HS-5 (cell line): ENCODE results near the gene SMPDL3B.
"Not testable (repeated sequence)": the region's sequence is repeated elsewhere in the genome, so short reads cannot be mapped to it uniquely, and the experiment has no call there.

Experiments used
- DNase-seq: peaks from one replicate; pipeline ENCODE4 v3.0.0-alpha.2; 2012; ENCODE audit warnings: low read depth

Gene SMPDL3B

DNA sequence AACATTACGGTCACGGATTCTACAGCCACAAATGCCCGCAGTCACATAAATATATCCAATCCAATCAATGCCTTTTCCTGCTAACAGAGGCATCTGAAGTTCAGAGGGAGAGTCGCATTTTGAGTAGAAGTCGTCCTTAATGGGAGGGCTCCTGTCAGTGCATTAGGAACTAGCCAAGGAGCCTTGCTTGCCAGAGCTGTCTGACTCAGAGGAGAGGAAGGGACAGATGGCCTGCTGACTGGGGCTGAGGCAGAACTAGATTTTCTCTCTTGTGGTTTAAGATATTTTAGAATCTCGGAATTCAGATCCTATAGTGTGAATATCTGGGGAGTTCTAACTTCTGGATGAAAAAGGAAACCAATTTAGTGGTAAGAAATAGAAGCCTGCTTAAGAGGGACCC is 35.6 kb downstream of the SMPDL3B start:
- peak; percentile 64 for DNase-seq

DNA sequence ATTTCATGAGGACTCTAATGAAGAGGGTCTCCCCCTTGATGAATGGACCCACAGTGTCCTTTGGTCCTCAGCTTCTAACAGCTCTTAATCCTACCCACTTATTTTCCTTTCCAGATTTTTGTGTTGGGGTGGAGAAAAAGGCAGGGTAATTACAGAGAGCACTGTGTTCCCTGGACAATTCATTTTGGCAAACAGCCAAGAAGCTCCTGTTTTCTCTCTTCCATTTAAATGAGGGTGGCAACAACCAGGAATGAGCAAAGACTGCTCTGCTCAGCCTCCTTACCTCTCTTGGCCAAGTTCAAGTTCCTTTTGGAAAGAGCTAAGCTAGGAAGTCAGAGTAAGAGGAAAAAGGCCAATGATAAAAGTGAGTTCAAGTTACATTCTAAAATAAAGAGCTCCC is 36.9 kb downstream of the SMPDL3B start:
- no peak for DNase-seq

DNA sequence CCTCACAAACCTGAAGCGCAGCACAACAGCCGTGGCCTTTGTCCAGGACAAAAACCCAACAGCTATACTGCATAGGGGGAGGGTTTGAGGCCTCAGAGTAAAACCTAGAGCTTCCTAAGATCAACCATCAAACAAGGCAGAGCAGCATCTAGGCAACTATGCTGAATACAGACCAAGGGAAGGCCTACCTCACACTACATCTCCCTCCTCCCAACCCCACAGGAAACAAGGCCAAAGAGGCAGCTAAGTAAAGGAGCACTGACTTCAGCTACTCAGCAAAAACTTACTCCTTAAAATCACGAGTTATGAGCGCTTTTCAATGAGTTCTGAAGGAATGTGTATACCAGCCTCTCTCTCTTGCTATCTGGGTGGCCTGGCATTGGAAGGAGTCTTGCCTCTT is 37.3 kb downstream of the SMPDL3B start:
- DNase-seq, result no peak

DNA sequence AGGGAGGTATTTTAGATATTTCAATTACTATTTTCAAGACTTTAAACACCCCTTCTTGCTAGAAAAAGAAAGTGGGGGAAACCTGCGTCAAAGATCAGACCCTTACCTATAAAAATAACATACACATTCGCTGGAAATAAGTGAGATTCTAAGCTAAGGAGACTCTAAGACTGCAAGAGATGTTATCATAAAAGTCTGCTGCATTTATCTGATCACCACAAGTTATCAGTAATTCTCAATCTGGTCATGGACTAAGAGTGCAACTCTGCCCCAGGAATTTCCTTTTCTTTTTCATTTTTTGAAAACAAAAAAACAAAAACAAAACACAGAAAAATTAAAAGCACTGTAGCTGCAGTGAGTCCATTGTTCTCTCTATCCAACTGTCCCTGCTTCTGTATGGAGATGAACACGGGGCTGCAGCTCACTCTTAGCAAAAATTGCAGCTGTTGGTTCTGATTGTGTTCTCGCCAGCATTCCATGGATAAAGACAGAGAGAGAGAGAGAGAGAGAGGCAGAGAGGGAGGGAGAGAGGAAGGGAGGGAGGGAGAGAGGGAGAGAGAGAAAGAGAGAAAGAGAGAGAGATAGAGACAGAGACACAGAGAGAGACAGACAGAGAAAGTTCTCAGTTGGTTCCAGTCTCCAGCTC is 39.1 kb downstream of the SMPDL3B start:
- no peak for DNase-seq

DNA sequence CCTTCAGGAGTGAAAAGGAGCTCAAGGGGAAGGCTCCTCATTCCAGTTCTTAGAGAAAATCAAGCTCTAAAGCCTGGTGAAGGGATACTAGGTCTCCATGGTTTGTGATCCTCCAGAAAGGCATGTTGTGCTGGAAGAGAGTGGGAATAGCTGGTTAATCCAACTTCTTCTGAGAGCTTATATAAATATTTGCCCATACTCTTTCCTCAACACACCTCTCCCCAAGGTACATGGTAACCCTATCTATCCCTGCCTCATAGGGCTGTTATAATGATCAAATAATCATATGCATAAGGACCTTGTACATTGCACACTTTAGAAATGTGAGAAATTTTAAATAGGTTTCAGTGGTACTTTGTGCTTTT is 39.6 kb downstream of the SMPDL3B start:
- no peak for DNase-seq

DNA sequence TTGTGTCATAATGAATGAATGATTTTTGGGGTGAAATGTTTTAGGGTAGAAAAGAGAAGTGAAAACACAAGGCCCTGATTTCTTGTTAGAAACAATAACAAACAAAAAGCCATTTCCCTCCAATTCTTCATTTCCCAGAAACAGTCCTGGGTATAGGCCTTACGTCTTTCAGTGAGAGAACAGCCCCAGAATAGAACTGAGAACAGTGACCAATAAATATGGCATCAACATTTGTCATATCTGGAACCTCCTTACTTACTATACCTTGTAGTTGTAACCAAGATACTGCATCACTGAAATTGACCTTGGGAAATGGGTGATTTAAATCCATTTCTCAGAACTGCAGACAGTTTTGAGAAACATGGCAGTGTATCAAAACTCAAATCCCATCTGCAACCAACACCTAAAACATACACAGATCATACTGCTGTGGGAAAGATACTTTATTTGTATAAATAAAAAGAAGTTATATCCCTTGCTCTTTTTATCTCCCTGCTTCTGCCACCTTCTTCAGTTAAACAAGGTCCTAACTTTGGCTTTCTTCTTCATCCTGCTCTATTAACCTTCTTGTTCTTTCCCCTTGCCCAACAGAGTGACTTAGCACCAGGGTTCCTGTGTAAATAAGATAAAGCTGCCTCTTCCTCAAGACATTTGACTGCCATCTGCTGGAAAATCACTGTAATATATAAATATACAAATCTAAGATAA is 44.5 kb downstream of the SMPDL3B start:
- DNase-seq, result no peak

DNA sequence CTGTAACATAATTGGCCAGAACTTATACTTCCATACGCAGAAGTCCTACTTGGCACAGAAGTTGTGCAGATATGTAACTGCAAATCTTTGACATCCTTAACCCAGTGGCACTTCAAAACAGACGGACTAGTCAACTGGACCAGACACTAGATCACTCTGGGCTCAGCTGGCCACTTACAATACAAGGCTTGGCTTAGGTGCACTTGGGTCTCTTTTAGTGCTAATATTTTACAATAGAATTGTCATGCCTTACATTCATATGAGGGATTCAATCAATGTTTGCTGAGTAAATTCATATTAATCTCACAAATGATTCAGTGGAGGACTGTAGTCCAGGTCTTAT is 45.0 kb downstream of the SMPDL3B start:
- DNase-seq, result no peak

DNA sequence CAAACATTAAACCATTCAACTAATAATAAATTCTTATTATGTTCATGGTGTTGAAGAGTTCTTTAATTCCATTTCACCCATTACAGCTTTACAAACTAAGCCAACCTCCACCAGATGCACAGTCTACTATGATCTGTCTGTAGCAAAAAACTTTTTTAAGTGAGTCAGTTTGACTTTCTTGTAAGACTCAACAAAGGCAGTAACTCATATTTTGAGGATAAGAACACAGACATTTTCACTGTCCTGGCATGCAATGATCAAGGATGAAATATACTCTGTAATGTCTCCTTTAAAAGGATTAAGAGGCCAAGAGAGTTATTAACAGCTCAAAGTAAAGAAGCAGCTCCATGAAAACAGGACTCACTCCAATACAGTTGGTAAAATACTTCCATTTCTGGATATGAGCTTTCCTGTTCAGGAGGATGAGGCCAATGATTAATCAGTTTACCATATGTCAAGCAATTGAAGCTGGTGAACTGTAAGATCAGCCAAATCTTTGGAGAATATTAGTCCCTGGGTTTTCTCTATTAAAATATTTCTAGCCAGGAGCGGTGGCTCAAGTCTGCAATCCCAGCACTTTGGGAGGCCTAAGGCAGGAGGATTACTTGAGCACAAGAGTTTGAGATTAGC is 45.5 kb downstream of the SMPDL3B start:
- DNase-seq, result no peak

DNA sequence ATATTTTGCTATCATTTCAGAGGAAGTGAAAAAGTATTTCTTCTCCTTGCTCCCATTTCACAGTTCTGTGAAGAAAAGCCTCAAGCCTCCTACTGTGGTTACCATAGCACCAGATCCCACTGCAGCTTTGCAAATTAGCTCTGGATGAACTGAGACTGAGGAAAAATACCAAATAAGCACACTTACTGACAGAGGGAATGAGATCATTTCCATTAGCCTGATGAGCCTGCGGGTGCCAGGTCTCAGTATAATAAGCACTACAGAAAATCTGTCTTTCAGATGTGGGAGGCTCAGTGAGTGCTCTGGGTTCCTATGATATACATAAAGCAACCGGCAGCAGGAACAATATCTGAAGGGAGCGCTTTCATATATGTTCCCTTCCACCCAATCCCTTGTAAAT is 46.3 kb downstream of the SMPDL3B start:
- no peak for DNase-seq

DNA sequence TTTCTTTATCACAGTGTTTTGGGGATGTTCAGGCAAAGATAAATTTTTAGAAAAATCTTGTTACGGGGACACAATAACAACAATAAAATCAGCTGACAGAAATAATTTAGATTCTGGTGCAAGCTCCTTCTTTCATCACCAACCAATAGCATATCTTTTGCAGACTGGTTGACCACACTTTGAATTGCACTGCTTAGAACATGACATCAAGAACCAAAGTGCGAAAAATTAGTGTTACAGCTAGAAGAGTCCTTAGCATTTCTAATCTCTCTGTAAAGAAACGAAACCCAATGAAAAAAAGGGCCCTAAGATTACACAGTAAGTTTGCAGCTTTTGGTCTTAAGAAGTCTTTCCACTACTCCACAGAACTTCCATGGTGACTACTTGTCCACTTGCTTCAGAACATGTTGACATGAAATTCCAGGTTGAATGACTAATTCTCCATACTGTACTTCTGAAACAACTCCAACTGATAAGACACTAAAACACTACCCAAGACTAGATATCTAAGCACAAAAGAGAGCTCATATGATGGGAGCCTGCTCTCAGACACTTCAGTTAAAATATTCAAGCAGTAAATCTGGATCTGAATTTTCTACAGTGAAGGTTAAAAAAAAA is 56.2 kb downstream of the SMPDL3B start:
- no peak for DNase-seq

DNA sequence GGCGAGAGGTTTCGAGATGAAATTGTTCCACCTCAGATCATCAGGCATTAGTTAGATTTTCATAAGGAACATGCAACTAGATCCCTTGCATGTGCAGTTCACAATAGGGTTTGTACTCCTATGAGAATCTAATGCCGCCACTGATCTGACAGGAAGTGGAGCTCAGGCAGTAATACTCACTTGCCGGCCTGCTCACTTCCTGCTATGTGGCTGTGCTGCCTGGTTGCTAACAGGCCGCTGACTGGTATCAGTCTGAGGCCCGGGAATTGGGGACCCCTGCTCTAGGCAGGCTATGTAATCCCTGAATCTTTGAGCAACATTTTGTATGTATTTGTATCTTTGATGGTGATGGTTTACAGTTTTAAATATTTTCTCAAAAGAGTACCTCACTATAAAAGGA is 57.5 kb downstream of the SMPDL3B start:
- no peak for DNase-seq

DNA sequence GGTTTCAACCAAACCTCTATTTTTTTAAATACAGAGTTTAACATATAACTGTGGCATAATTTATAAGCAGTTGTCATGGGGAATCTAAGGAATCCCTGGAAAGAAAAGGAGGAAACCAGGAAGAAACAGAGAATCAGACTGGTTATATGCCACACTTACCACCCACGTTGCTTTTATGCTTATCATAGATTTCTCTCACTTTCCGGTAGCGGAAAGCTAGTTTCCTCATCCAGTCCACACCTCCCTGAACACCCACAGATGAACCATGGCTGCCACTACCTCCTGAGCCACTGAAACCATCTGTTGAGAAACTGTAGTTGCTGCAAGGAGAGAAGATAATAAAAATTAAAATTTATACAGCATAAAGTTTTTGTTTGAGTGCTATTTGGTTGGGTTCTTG is 58.4 kb downstream of the SMPDL3B start:
- no peak for DNase-seq

DNA sequence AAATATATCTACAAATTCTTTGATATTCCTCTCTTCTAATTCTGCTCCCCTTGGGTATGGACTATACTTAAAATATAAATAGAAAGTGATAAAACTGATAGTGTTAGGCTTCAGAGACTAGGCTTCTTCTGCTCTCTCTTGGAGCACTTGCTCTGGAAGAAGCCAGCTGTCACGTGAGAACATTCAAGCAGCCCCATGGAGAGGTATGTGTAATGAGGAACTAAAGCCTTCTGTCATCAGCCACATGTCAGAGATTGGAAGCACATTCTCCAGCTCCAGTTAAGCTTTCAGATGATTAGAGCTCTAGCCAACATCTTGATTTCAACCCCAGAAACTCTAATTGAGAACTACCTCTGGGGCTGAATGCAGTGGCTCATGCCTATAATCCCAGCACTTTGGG is 59.3 kb downstream of the SMPDL3B start:
- DNase-seq, result no peak

DNA sequence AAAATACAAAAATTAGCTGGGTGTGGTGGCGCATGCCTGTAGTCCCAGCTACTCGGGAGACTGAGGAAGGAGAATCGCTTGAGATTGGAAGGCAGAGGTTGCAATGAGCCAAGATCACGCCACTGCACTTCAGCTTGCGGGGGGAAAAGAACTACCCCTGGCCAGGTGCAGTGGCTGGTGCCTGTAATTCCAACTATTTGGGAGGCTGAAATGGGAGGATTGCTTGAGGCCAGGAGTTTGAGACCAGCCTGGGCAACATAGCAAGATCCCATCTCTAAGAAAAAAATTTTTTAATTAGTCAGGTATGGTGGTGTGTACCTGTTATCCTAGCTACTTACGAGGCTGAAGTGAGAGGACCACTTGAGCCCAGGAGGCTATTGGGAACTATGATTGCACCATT is 59.7 kb downstream of the SMPDL3B start:
- DNase-seq, result not testable (repeated sequence)

DNA sequence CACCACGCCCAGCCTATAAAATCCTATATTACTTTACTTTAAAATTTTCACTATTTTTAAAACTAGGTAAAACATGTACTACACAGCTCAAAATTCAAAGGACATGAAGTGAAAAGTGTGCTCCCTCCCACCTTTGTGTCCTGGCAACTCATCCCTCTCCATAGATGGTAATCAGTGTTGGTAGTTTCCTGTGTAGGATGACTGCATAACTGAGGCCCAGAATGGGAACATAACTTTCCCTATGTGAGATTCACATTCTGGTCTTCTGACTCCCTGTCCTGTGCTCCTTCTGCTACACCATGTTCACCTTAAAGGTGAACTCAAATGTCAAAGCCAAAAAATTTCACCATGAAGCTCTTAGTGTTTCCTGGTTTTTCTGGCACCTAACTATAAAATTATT is 64.3 kb downstream of the SMPDL3B start:
- DNase-seq, result no peak

DNA sequence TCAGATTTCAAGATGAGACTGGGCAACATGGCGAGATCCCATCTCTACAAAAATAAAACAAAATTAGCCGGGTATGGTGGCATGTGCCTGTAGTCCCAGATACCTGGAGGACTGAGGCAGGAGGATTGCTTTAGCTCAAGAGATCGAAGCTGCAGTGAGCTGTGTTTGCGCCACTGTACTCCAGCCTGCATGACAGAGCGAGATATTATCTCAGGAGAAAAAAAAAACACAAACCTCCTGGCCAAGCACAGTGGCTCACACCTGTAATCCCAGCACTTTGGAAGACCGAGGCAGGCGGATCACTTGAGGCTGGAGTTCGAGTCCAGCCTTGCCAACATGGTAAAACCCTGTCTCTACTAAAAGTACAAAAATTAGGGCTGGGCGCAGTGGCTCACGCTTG is 67.8 kb downstream of the SMPDL3B start:
- no peak for DNase-seq

DNA sequence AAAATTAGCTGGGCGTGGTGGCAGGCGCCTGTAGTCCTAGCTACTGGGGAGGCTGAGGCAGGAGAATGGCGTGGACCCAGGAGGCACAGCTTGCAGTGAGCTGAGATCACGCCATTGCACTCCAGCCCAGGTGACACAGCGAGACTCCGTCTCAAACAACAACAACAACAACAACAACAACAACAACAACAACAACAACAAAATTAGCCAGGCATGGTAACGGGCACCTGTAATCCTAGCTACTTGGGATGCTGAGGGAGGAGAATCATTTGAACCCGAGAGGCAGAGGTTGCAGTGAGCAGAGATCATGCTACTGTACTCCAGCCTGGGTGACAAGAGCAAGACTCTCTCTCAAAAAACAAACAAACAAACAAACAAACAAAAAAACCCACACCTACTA is 68.3 kb downstream of the SMPDL3B start:
- DNase-seq, result not testable (repeated sequence)
